Gastroesophageal sphincter (tissue), 4 donors: Measurements from ENCODE around the gene PHACTR1. TPM values are rescaled to one million over a fixed set of nuclear protein-coding genes. Genes with fewer than 3 reads are reported as not detected.

ENCODE experiments used
- ATAC-seq: fragments of 150-250 bp; one replicate; pipeline ENCODE4 v1.9.1; 2016; ENCODE audit warnings: mild to moderate bottlenecking, moderate library complexity
- H3K27ac ChIP-seq, 4 donors: fragments of 200-600 bp; sonication (generic) in 3 of 4; 1 replicate in 3 of 4; 2 replicates in 1 of 4; pipeline ENCODE4 v1.5.1; 2016 to 2019
- H3K27me3 ChIP-seq: fragments of 200-600 bp; sonication (generic); one replicate; pipeline ENCODE4 v1.5.1; 2019
- H3K36me3 ChIP-seq, 2 donors: fragments of 200-600 bp; sonication (generic); one replicate each; pipeline ENCODE4 v1.5.1; 2019; ENCODE audit warnings: control low read depth in 1 of 2
- H3K4me1 ChIP-seq, 3 donors: fragments of 200-600 bp; sonication (generic); 1 replicate in 2 of 3; 2 replicates in 1 of 3; pipeline ENCODE4 v1.5.1; 2016 to 2019; ENCODE audit warnings: control low read depth in 2 of 3
- H3K4me3 ChIP-seq, 2 donors: fragments of 200-600 bp; sonication (generic); one replicate each; pipeline ENCODE4 v1.5.1; 2019; ENCODE audit warnings: mild to moderate bottlenecking in 1 of 2, moderate library complexity in 1 of 2
- H3K9me3 ChIP-seq, 3 donors: fragments of 200-600 bp; sonication (generic); one replicate each; pipeline ENCODE4 v1.5.1; 2017 to 2019; ENCODE audit warnings: control low read depth in 2 of 3
- EP300 ChIP-seq: sonication (generic); formaldehyde crosslinking; IDR thresholded peaks from one replicate; pipeline ENCODE4 v1.6.1; 2017; ENCODE audit warnings: antibody characterized with exemption, mild to moderate bottlenecking
- POLR2A ChIP-seq, 2 donors: fragments of 450-650 bp; IDR thresholded peaks; one replicate each; pipeline ENCODE4 v1.6.1; 2017; ENCODE audit warnings: antibody characterized with exemption in 2 of 2, mild to moderate bottlenecking in 2 of 2, moderate library complexity in 1 of 2
- POLR2AphosphoS5 ChIP-seq: sonication (generic); formaldehyde crosslinking; IDR thresholded peaks from one replicate; pipeline ENCODE4 v1.6.1; 2017; ENCODE audit warnings: antibody characterized with exemption
- WGBS, 2 donors: methylation state at CpG; one replicate each; pipeline ENCODE4 v1.1.5; 2018; ENCODE audit warnings: low coverage in 1 of 2; 5-methylcytosine and 5-hydroxymethylcytosine counted together
- total RNA-seq, 4 donors: library from RNA; depleted of rRNA; stranded (reverse); fragments of >200 nt; gene quantifications; one replicate each; pipeline ENCODE4 v1.1.0, GENCODE V29; 2016
- TF ChIP-seq, protein P1 (sequence below), 4 experiments: fragments of 200-600 bp in 2 of 4; fragments of 450-650 bp in 2 of 4; sonication (generic) in 1 of 4; IDR thresholded peaks; one replicate each; pipeline ENCODE4 v1.5.1; 2017 to 2019; ENCODE audit warnings: antibody characterized with exemption in 4 of 4, mild to moderate bottlenecking in 2 of 4, moderate library complexity in 2 of 4

The PHACTR1 gene
- total RNA-seq, 4 donors from 2014 or later = 0.20 to 27.3 (median 2.2) TPM

DNA sequence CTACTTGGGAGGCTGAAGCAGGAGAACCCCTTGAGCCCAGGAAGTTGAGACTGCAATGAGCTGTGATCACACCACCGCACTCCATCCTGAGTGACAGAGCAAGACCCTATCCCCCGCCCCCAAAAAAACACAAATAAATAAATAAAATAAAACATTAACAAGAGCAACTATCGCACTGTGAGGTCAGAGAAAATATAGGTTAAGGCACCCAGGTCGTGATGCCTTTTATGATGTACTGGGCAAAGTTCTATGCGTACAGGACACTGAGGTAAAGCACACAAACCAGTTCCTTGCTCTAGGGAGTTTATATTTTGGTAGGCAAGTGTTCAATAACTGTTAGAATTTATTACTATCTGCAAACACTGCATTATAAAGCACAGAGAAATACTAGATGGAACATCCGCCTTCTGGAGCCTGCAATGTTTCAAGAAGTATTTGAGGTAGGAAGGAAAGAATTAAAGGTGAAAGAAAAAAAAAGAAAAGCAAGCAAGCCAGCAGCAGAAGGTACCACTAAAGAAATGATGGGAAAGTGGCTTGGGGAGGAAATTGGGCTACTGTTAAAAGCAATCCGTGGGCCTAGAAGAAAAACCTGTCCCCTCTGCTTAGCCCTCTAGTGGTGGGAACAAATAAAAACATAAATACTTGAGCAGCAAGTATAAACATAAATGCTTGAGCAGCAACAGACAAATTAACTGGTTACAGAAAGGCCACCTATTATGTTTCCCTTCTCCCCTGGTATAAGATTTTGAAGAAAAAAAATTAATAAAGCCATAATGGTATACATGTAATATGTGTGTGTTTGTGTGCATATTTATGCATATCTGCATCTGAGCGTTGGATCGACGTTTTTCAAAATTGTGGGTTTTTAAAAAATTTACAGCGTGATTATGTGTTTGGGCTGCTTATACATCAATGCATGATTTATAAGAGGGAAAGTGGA lies 128.0 kb downstream of the PHACTR1 start:
- no peaks in the 10 kb centered on the region for H3K9me3 ChIP-seq
- TF ChIP-seq, protein P1, sequence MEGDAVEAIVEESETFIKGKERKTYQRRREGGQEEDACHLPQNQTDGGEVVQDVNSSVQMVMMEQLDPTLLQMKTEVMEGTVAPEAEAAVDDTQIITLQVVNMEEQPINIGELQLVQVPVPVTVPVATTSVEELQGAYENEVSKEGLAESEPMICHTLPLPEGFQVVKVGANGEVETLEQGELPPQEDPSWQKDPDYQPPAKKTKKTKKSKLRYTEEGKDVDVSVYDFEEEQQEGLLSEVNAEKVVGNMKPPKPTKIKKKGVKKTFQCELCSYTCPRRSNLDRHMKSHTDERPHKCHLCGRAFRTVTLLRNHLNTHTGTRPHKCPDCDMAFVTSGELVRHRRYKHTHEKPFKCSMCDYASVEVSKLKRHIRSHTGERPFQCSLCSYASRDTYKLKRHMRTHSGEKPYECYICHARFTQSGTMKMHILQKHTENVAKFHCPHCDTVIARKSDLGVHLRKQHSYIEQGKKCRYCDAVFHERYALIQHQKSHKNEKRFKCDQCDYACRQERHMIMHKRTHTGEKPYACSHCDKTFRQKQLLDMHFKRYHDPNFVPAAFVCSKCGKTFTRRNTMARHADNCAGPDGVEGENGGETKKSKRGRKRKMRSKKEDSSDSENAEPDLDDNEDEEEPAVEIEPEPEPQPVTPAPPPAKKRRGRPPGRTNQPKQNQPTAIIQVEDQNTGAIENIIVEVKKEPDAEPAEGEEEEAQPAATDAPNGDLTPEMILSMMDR (IDR thresholded peaks at IDR 0.05) = peak in 2 of 4 experiments; percentile 12 to 19
- TF ChIP-seq EP300 (no peak), POLR2A (IDR thresholded peaks at IDR 0.05) (no peak)
- no peak overlapping the region for H3K4me3 ChIP-seq
- peaks cover 18% of the 10 kb centered on the region for H3K27me3 ChIP-seq
- 71 to 80% methylated on average over 5 to 9 of the region's 11 CpGs for WGBS, 2 donors
- H3K36me3 ChIP-seq = no peaks in the 10 kb centered on the region
- no peak overlapping the region for H3K27ac ChIP-seq
- H3K4me1 ChIP-seq = no peaks in the 10 kb centered on the region
- no peak for ATAC-seq

DNA sequence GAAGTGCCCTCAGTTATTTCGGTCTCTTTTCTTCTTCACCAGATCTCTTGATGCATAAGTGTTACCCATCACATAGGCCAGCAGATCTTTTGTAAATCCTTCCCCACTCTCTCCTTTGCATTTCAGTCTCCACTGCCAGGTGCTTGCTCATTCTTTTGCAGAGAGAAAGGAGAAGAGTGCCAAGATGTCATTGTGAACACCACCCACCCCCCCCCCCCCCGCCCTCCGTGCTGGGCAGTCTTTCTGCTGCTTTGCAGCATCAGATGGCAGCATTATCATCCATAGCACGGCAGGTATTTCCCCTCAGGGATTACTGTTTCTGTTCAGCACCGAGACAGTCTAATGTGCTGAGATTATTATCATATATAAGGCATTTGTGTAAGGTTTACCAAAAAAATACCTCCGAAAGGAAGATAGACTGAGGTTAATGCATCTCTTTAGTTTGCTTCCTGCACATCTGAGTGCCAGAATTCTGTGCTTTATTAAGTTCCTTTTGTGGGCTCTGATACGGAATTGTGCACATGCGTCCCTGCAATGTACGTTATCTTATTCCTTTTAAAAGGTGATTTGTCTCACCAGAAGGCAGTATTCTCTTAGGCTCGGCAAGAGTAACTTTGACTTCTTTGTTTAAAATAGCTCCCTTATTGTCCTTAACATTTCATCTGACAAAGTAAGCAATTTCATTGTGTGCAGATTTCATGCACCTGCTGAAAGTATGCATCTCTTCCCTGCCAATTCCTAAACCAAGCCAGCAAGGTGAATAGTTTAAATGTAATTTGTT lies 128.8 kb downstream of the PHACTR1 start:
- 20 to 24% methylated on average over 7 to 10 of the region's 10 CpGs for WGBS, 2 donors
- TF ChIP-seq POLR2AphosphoS5 (no peak), EP300 (no peak), POLR2A (IDR thresholded peaks at IDR 0.05) (no peak)
- TF ChIP-seq, protein P1 (IDR thresholded peaks at IDR 0.05) = no peak

GRCh38 chr6:12848964-12849808 lies 132.6 kb downstream of the PHACTR1 start:
- H3K4me3 ChIP-seq = no peak overlapping the region
- no peak for ATAC-seq
- peaks cover 18% of the 10 kb centered on the region for H3K27me3 ChIP-seq
- TF ChIP-seq POLR2AphosphoS5 (no peak), EP300 (no peak), POLR2A (IDR thresholded peaks at IDR 0.05) (no peak)
- TF ChIP-seq, protein P1 (IDR thresholded peaks at IDR 0.05) = no peak
- H3K36me3 ChIP-seq = no peaks in the 10 kb centered on the region
- no peaks in the 10 kb centered on the region for H3K9me3 ChIP-seq
- H3K4me1 ChIP-seq = no peaks in the 10 kb centered on the region
- H3K27ac ChIP-seq = no peak overlapping the region
- 48 to 54% methylated on average over 6 to 9 of the region's 13 CpGs for WGBS, 2 donors

More for the DNA sequence above, 128.8 kb downstream of the PHACTR1 start:
- H3K4me3 ChIP-seq = no peak overlapping the region
- H3K4me1 ChIP-seq = no peaks in the 10 kb centered on the region
- no peaks in the 10 kb centered on the region for H3K9me3 ChIP-seq
- no peak for ATAC-seq
- no peak overlapping the region for H3K27ac ChIP-seq
- peaks cover 18% of the 10 kb centered on the region for H3K27me3 ChIP-seq
- H3K36me3 ChIP-seq = no peaks in the 10 kb centered on the region

DNA sequence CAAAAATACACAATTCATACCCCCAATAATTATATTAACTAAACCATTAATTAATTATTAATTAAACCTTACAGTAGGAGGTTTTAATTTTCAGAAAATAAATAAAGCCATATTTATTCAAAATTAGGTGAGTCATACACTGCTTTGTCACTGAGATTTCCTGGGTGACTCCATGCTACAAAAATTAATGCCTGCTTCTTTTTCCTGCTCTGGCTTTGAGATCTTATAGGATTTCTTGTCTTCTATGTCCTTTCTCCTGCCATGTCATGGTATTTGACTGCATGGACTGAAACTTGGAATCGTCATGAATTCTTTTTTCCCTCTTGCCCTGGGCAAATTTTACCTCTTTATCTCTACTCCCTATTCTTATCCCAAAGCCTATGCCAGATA lies 133.2 kb downstream of the PHACTR1 start:
- 56 to 79% methylated on average over 1 of the region's 1 CpG for WGBS, 2 donors
- TF ChIP-seq EP300 = no peak
- no peak for TF ChIP-seq POLR2AphosphoS5
- TF ChIP-seq POLR2A (IDR thresholded peaks at IDR 0.05) = no peak
- TF ChIP-seq, protein P1 (IDR thresholded peaks at IDR 0.05) = no peak
- H3K9me3 ChIP-seq = no peaks in the 10 kb centered on the region
- H3K36me3 ChIP-seq = no peaks in the 10 kb centered on the region
- ATAC-seq = no peak
- H3K4me1 ChIP-seq = no peaks in the 10 kb centered on the region
- no peak overlapping the region for H3K27ac ChIP-seq
- H3K4me3 ChIP-seq = no peak overlapping the region
- H3K27me3 ChIP-seq = peaks cover 18% of the 10 kb centered on the region
